ENCODE data around the gene SCAF1.

GRCh38 chr19:49636233-49636932 is 5.6 kb upstream of the SCAF1 start:
- TF ChIP-seq CTCF (IDR thresholded peaks at IDR 0.05) = no peak
- TF ChIP-seq POLR2A (IDR thresholded peaks at IDR 0.05) = no peak
